AG04450 (cell line): ENCODE measurements around the gene PAX2. TPM values are rescaled to one million over a fixed set of nuclear protein-coding genes. Genes with fewer than 3 reads are reported as not detected.

Source experiments
- CTCF ChIA-PET: fragments of 300-600, 350-600 bp; formaldehyde crosslinking; extraction: SDS; loops from one replicate; lab custom pipeline; 2022; ENCODE audit warnings: antibody characterized with exemption, inconsistent platforms; lab: Charles Lee
- POLR2A ChIA-PET: fragments of 350-600 bp; formaldehyde crosslinking; extraction: SDS; loops from one replicate; lab custom pipeline; 2021; ENCODE audit warnings: antibody characterized with exemption, inconsistent platforms; lab: Yijun Ruan, JAX
- DNase-seq: peaks from one replicate; pipeline ENCODE4 v3.0.0-alpha.2; 2011; ENCODE audit warnings: low read depth, low spot score
- H3K27ac ChIP-seq: one replicate; pipeline ENCODE4 v1.5.1; 2012; ENCODE audit warnings: low read depth, low read length, control low read depth
- H3K27me3 ChIP-seq: one replicate; pipeline ENCODE4 v1.6.0; 2012; ENCODE audit warnings: low read length; ENCODE audit not compliant: control insufficient read depth, insufficient read depth
- H3K4me3 ChIP-seq: 2 replicates; pipeline ENCODE4 v1.5.1; 2011; ENCODE audit warnings: mild to moderate bottlenecking, low read depth, low read length, control low read depth
- H3K9me3 ChIP-seq: 2 replicates; pipeline ENCODE4 v1.5.1; 2012; ENCODE audit warnings: low read length; ENCODE audit not compliant: control insufficient read depth, insufficient read depth
- polyA plus RNA-seq: library from polyadenylated mRNA; depleted of rRNA; stranded (reverse); fragments of >200 nt; gene quantifications from 2 replicates; pipeline ENCODE4 v1.2.3, GENCODE V29; 2011
- TF ChIP-seq, protein P1 (sequence below): IDR thresholded peaks from 2 replicates; pipeline ENCODE4 v1.5.1; 2011; ENCODE audit warnings: low read depth, low read length, control low read depth, inconsistent platforms

PAX2 gene
- polyA plus RNA-seq, 1 experiment, result not detected

DNA sequence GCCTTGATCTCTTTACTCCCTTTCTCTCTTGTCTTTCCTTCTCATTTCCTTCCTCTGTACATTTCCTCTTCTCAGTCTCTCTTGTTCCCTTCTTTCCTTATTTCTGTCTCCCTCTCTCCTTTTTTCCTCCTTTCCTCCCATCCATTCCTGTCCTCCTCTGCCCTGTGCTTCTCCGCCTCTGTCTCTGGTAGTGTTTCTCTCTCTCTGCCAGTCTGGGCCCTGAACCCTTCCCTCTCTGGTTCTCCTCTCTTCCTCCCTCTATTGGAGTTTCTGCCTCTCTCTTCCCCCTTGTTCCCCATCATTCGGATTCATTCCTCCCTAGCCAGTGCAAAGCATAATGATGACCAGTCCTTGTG lies 13.2 kb upstream of the PAX2 start:
- H3K9me3 ChIP-seq, result no peaks in the 10 kb centered on the region; the same call in 1 of the 2 replicates
- CTCF ChIA-PET, result no interaction called here

GRCh38 chr10:100733329-100733728 lies 12.1 kb upstream of the PAX2 start:
- TF ChIP-seq, protein P1, sequence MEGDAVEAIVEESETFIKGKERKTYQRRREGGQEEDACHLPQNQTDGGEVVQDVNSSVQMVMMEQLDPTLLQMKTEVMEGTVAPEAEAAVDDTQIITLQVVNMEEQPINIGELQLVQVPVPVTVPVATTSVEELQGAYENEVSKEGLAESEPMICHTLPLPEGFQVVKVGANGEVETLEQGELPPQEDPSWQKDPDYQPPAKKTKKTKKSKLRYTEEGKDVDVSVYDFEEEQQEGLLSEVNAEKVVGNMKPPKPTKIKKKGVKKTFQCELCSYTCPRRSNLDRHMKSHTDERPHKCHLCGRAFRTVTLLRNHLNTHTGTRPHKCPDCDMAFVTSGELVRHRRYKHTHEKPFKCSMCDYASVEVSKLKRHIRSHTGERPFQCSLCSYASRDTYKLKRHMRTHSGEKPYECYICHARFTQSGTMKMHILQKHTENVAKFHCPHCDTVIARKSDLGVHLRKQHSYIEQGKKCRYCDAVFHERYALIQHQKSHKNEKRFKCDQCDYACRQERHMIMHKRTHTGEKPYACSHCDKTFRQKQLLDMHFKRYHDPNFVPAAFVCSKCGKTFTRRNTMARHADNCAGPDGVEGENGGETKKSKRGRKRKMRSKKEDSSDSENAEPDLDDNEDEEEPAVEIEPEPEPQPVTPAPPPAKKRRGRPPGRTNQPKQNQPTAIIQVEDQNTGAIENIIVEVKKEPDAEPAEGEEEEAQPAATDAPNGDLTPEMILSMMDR, result no peak
- no peaks in the 10 kb centered on the region; the same call in 1 of the 2 replicates for H3K9me3 ChIP-seq
- ChIA-PET CTCF (no interaction called here), POLR2A (no interaction called here)
- H3K27me3 ChIP-seq, result peaks cover 95% of the 10 kb centered on the region
- DNase-seq, result no peak
- no peak overlapping the region for H3K4me3 ChIP-seq
- no peak overlapping the region for H3K27ac ChIP-seq

More for the DNA sequence above, 13.2 kb upstream of the PAX2 start:
- Histone ChIP-seq H3K27ac (no peak overlapping the region), H3K4me3 (no peak overlapping the region), H3K27me3 (peaks cover 93% of the 10 kb centered on the region)
- DNase-seq, result no peak
- TF ChIP-seq, protein P1, result no peak
- POLR2A ChIA-PET, result no interaction called here

- CTCF ChIA-PET, result no interaction called here
- Histone ChIP-seq H3K27me3 (peaks cover 94% of the 10 kb centered on the region), H3K4me3 (no peak overlapping the region), H3K27ac (no peak overlapping the region), H3K9me3 (no peaks in the 10 kb centered on the region; the same call in 1 of the 2 replicates)
- POLR2A ChIA-PET, result no interaction called here
- TF ChIP-seq, protein P1, result no peak
- DNase-seq, result no peak
These were observed 10.9 kb upstream of the PAX2 start for GRCh38 chr10:100734295-100735086.

- H3K4me3 ChIP-seq, result no peak overlapping the region
- CTCF ChIA-PET, result no interaction called here
- H3K27ac ChIP-seq, result no peak overlapping the region
- POLR2A ChIA-PET, result no interaction called here
- TF ChIP-seq, protein P1, result no peak
- peaks cover 94% of the 10 kb centered on the region for H3K27me3 ChIP-seq
- H3K9me3 ChIP-seq, result no peaks in the 10 kb centered on the region; the same call in 1 of the 2 replicates
- no peak for DNase-seq
These were observed 10.4 kb upstream of the PAX2 start for GRCh38 chr10:100735087-100735336.

DNA sequence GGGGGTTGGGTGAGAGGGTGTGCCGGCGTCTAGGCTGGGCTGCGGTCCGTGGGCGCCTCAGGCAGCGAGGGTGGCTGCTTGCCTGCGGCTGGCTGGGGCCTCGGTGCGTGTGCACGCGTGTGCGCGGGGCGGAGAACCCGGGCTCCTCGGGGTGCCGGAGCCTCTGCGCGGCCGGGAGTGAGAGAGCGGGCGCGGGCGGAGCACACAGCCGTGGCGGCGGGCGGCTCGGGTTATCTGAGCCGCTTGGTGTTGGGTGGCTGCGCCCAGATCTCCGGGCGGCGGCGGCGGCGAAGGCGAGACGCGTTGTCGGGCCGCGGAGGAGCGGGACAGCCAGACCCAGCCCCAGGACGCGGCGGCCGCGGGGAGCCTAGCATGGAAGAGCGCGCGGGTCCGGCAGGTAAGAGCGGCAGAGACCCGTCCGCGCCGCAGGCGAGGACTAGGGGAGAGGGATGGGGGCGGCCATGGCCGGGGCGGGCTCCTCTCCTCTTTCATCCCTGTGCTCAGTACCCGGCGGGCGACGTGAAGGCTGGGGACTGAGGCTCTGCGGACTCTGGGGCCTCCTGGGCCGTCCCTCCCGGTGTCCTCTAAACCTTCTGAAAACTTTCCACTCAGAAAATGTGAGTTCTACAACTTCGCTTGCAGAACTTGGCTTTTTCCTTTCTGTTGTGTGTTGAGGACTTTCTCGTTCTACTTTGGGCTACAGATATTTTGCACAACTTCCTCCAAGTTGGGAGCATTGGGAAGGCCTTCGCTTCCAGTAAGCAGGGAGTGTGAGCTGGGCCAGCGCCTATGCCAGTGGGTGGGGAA lies 9.8 kb upstream of the PAX2 start:
- H3K27ac ChIP-seq, result no peak overlapping the region
- DNase-seq, result no peak
- H3K4me3 ChIP-seq, result no peak overlapping the region
- ChIA-PET CTCF (no interaction called here), POLR2A (no interaction called here)
- H3K27me3 ChIP-seq, result peaks cover 94% of the 10 kb centered on the region
- TF ChIP-seq, protein P1, result no peak
- H3K9me3 ChIP-seq, result no peaks in the 10 kb centered on the region; the same call in 1 of the 2 replicates
